Hepatocyte (in vitro differentiated cells): ENCODE measurements around the gene GH2. TPM values are rescaled to one million over a fixed set of nuclear protein-coding genes. Genes with fewer than 3 reads are reported as not detected.

ENCODE experiments used
- polyA plus RNA-seq: library from polyadenylated mRNA; unstranded; fragments of >200 nt; fragmentation: Nextera tagmentation; extraction: Ambion mirVana; gene quantifications from 2 replicates; pipeline ENCODE4 v1.2.1, GENCODE V29; 2016
- small RNA-seq: library from RNA; depleted of rRNA; stranded (forward); fragments of <200 nt; gene quantifications from one replicate; pipeline ENCODE3, GENCODE V24; 2014
- total RNA-seq: library from RNA; depleted of rRNA; stranded (reverse); fragments of >200 nt; gene quantifications from 2 replicates; pipeline ENCODE4 v1.2.3, GENCODE V29; 2014

Gene GH2
- total and polyA plus RNA-seq, 2 experiments from 2014 or later, result not detected

Small RNAs within 50 kb of the gene (small RNA-seq; reads per million reads assigned to genes)
- gene AC040958.1 (not detected), gene AC127029.1 (not detected), gene GH1 (not detected)

Other genes starting within 250 kb of the GH2 start
- 14.5 and 20.7 TPM in 2 replicates for gene LIMD2, start 181.8 kb downstream of the GH2 start, total RNA-seq
- gene LIMD2, start 181.8 kb downstream of the GH2 start, polyA plus RNA-seq, result 31.1 and 35.3 TPM in 2 replicates
- gene STRADA, start 140.1 kb downstream of the GH2 start, total RNA-seq, result 15.3 and 19.9 TPM in 2 replicates
- gene STRADA, start 140.1 kb downstream of the GH2 start, polyA plus RNA-seq, result 24.4 and 27.6 TPM in 2 replicates
- 79.6 and 82.7 TPM in 2 replicates for gene CCDC47, start 108.3 kb downstream of the GH2 start, total RNA-seq
- 60.1 and 77.8 TPM in 2 replicates for gene CCDC47, start 108.3 kb downstream of the GH2 start, polyA plus RNA-seq
- gene DDX42, start 107.8 kb downstream of the GH2 start, total RNA-seq, result 67.6 and 79.9 TPM in 2 replicates
- 31.1 and 36.4 TPM in 2 replicates for gene DDX42, start 107.8 kb downstream of the GH2 start, polyA plus RNA-seq
- 37.3 and 46.6 TPM in 2 replicates for gene PSMC5, start 54.5 kb downstream of the GH2 start, total RNA-seq
- gene PSMC5, start 54.5 kb downstream of the GH2 start, polyA plus RNA-seq, result 129 and 132 TPM in 2 replicates
- 27.0 and 28.5 TPM in 2 replicates for gene FTSJ3, start 54.3 kb downstream of the GH2 start, total RNA-seq
- 28.5 and 30.0 TPM in 2 replicates for gene FTSJ3, start 54.3 kb downstream of the GH2 start, polyA plus RNA-seq
- gene SMARCD2, start 39.3 kb downstream of the GH2 start, total RNA-seq, result 55.5 and 65.7 TPM in 2 replicates
- 46.0 and 52.9 TPM in 2 replicates for gene SMARCD2, start 39.3 kb downstream of the GH2 start, polyA plus RNA-seq
- 1.4 and 2.8 TPM in 2 replicates for gene CSH2, start 8.3 kb downstream of the GH2 start, total RNA-seq
- gene CSH2, start 8.3 kb downstream of the GH2 start, polyA plus RNA-seq, result 0.84 TPM in 1 of 2 replicates, not detected in the other
- gene CSH1, start 14.6 kb upstream of the GH2 start, total RNA-seq, result 0.92 and 1.1 TPM in 2 replicates
- gene CSH1, start 14.6 kb upstream of the GH2 start, polyA plus RNA-seq, result 0.26 TPM in 1 of 2 replicates, not detected in the other
- not detected in 2 replicates for gene CSHL1, start 29.3 kb upstream of the GH2 start, total RNA-seq
- not detected in 2 replicates for gene CSHL1, start 29.3 kb upstream of the GH2 start, polyA plus RNA-seq
- not detected in 2 replicates for gene GH1, start 36.9 kb upstream of the GH2 start, total RNA-seq
- not detected in 2 replicates for gene GH1, start 36.9 kb upstream of the GH2 start, polyA plus RNA-seq
- 0.57 TPM in 1 of 2 replicates, not detected in the other for gene CD79B, start 50.4 kb upstream of the GH2 start, total RNA-seq
- 1.2 TPM in 2 replicates for gene CD79B, start 50.4 kb upstream of the GH2 start, polyA plus RNA-seq
- under 0.01 and 0.07 TPM in 2 replicates for gene SCN4A, start 91.0 kb upstream of the GH2 start, total RNA-seq
- gene SCN4A, start 91.0 kb upstream of the GH2 start, polyA plus RNA-seq, result not detected in 2 replicates
- 0.13 and 0.36 TPM in 2 replicates for gene PRR29, start 116.4 kb upstream of the GH2 start, total RNA-seq
- 0.62 and 1.4 TPM in 2 replicates for gene PRR29, start 116.4 kb upstream of the GH2 start, polyA plus RNA-seq
- gene ICAM2, start 138.7 kb upstream of the GH2 start, total RNA-seq, result 6.0 and 8.4 TPM in 2 replicates
- 2.7 and 3.4 TPM in 2 replicates for gene ICAM2, start 138.7 kb upstream of the GH2 start, polyA plus RNA-seq
- 10.3 and 14.3 TPM in 2 replicates for gene ERN1, start 248.2 kb upstream of the GH2 start, total RNA-seq
- gene ERN1, start 248.2 kb upstream of the GH2 start, polyA plus RNA-seq, result 16.5 and 19.4 TPM in 2 replicates